Mesothelial cell of epicardium (in vitro differentiated cells): ENCODE measurements around the gene AFF1. TPM values are rescaled to one million over a fixed set of nuclear protein-coding genes. Genes with fewer than 3 reads are reported as not detected.

ENCODE experiments used
- DNase-seq, 2 experiments: peaks; one replicate each; pipeline ENCODE4 v3.0.0; 2021; ENCODE audit warnings: low spot score in 2 of 2; ENCODE audit not compliant: unreplicated experiment in 2 of 2
- H3K27ac Mint-ChIP-seq: 2 replicates; pipeline ENCODE4 v1.8.0; 2021; ENCODE audit warnings: mixed read lengths
- H3K27me3 Mint-ChIP-seq: 2 replicates; pipeline ENCODE4 v1.8.0; 2021; ENCODE audit warnings: low read depth, mixed read lengths
- H3K36me3 Mint-ChIP-seq: 2 replicates; pipeline ENCODE4 v1.8.0; 2021; ENCODE audit warnings: mixed read lengths
- H3K4me1 Mint-ChIP-seq: 2 replicates; pipeline ENCODE4 v1.8.0; 2021; ENCODE audit warnings: mixed read lengths
- H3K4me3 Mint-ChIP-seq: 2 replicates; pipeline ENCODE4 v1.8.0; 2021; ENCODE audit warnings: mild to moderate bottlenecking, moderate library complexity, mixed read lengths
- H3K9me3 Mint-ChIP-seq: 2 replicates; pipeline ENCODE4 v1.8.0; 2021; ENCODE audit warnings: mixed read lengths
- total RNA-seq: library from RNA; stranded (reverse); gene quantifications from 3 replicates; pipeline ENCODE4 v1.2.1, GENCODE V29; 2021
- TF ChIP-seq, protein P1 (sequence below): fragments of 200-600 bp; sonication (generic); IDR thresholded peaks from one replicate; pipeline ENCODE4 v1.5.0; 2021; ENCODE audit warnings: antibody characterized with exemption; ENCODE audit not compliant: unreplicated experiment

The AFF1 gene
- total RNA-seq, 1 donor from 2014 or later = 18.2 TPM

- DNase-seq = no peak
- H3K4me3 Mint-ChIP-seq = no peak overlapping the region
- peaks cover 7% of the 10 kb centered on the region for H3K9me3 Mint-ChIP-seq
- H3K27me3 Mint-ChIP-seq = no peaks in the 10 kb centered on the region
- H3K36me3 Mint-ChIP-seq = peaks cover 15% of the 10 kb centered on the region
- H3K27ac Mint-ChIP-seq = no peak overlapping the region
- TF ChIP-seq, protein P1, sequence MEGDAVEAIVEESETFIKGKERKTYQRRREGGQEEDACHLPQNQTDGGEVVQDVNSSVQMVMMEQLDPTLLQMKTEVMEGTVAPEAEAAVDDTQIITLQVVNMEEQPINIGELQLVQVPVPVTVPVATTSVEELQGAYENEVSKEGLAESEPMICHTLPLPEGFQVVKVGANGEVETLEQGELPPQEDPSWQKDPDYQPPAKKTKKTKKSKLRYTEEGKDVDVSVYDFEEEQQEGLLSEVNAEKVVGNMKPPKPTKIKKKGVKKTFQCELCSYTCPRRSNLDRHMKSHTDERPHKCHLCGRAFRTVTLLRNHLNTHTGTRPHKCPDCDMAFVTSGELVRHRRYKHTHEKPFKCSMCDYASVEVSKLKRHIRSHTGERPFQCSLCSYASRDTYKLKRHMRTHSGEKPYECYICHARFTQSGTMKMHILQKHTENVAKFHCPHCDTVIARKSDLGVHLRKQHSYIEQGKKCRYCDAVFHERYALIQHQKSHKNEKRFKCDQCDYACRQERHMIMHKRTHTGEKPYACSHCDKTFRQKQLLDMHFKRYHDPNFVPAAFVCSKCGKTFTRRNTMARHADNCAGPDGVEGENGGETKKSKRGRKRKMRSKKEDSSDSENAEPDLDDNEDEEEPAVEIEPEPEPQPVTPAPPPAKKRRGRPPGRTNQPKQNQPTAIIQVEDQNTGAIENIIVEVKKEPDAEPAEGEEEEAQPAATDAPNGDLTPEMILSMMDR = no peak
- H3K4me1 Mint-ChIP-seq = no peaks in the 10 kb centered on the region
Measured at GRCh38 chr4:87179751-87180150, 244.9 kb downstream of the AFF1 start.

DNA sequence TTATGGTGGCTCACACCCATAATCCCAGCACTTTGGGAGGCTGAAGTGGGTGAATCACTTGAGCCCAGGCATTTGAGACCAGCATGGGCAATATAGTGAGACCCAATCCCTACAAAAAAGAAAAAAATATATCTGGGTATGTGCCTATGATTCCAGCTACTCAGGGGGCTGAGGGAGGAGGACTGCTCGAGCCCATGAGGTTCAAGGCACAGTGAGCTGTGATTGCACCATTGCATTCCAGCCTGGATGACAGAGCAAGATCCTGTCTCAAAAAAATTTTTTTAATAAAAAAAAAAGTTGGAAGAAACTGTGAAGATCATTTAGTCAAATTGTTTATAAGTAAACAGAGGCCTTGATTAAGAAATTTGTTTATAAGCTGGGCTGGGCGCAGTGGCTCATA lies 246.0 kb downstream of the AFF1 start:
- Mint-ChIP-seq H3K27me3 (no peaks in the 10 kb centered on the region), H3K27ac (no peak overlapping the region), H3K9me3 (peaks cover 7% of the 10 kb centered on the region), H3K4me1 (no peaks in the 10 kb centered on the region), H3K36me3 (peaks cover 15% of the 10 kb centered on the region), H3K4me3 (no peak overlapping the region)
- TF ChIP-seq, protein P1 = no peak
- no peak for DNase-seq

DNA sequence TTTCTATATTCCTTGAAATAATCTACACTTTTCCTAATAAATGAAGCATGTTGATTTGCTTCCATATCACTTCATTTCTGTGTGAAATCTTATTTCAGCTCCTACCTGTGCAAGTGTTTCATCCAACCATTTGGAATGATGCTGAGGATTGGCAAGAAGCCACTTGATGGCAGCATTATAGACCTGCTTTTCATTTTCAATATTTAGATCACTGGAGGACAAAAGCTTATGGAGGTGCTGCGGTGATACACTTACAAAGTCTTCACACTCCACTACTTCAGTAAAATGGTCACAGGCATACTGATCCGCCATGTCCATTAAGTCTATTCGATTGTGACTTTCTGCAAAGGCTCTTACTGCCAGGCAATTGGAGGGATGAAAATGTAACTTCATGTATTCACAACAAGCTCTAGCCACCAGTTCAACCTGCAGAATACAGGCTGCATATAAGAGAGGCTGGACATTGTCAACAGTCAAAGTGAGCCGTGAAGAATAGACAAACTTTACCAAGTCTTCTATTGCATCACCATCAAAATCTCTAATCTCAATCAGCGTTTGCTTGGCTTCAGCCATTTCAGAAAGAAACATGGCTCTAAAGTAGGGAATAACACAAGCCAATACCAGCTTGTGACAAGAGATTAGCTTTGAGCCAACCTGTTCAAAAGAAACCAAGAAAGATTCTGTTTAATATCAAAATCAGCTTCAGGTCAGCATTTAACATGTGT lies 250.5 kb downstream of the AFF1 start:
- Mint-ChIP-seq H3K9me3 (peaks cover 11% of the 10 kb centered on the region), H3K4me1 (peaks cover 5% of the 10 kb centered on the region), H3K27ac (no peak overlapping the region), H3K27me3 (no peaks in the 10 kb centered on the region), H3K4me3 (no peak overlapping the region), H3K36me3 (peaks cover 14% of the 10 kb centered on the region)
- TF ChIP-seq, protein P1 = no peak
- DNase-seq = no peak

DNA sequence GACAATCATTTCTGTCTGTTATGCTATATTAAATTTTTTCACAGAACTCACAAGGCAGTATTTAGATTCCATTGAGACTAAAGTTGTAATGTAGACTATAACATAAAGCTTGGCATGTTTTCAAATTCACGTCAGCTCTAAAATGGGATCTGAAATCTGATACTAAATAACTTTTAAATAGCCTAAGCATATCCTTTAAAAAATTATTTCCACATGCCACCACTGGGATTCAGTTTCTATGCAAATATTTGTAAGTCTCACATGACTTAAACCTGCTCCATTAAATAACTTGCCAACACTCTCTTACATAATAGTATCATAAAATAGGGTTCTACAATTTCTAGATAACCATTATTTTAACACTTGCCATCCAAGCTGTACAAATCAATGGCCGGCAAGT lies 253.2 kb downstream of the AFF1 start:
- Mint-ChIP-seq H3K4me1 (peaks cover 5% of the 10 kb centered on the region), H3K4me3 (no peak overlapping the region), H3K27ac (no peak overlapping the region), H3K36me3 (peaks cover 11% of the 10 kb centered on the region), H3K9me3 (peaks cover 4% of the 10 kb centered on the region), H3K27me3 (no peaks in the 10 kb centered on the region)
- TF ChIP-seq, protein P1 = no peak
- DNase-seq = no peak

GRCh38 chr4:87188932-87189331 lies 254.1 kb downstream of the AFF1 start:
- H3K27ac Mint-ChIP-seq = no peak overlapping the region
- H3K4me1 Mint-ChIP-seq = peaks cover 5% of the 10 kb centered on the region
- TF ChIP-seq, protein P1 = no peak
- no peak for DNase-seq
- peaks cover 10% of the 10 kb centered on the region for H3K36me3 Mint-ChIP-seq
- H3K4me3 Mint-ChIP-seq = no peak overlapping the region
- peaks cover 4% of the 10 kb centered on the region for H3K9me3 Mint-ChIP-seq
- H3K27me3 Mint-ChIP-seq = no peaks in the 10 kb centered on the region

Other genes with a start within 250 kb of the AFF1 start
- gene SLC10A6, start 85.6 kb upstream of the AFF1 start, total RNA-seq = not detected in 3 replicates
- gene C4orf36, start 42.6 kb upstream of the AFF1 start, total RNA-seq = 0.73 to 1.6 TPM (median 1.5 TPM) in 3 replicates